ENCODE results near the gene CREM.
A peak's percentile ranks its signal among the peaks of the same experiment; 100 is the strongest.
"Not testable (repeated sequence)": the region's sequence is repeated elsewhere in the genome, so short reads cannot be mapped to it uniquely, and the experiment has no call there.

The CREM gene

GRCh38 chr10:35216303-35216905 lies 89.8 kb downstream of the CREM start:
- Mint-ChIP-seq H3K4me3 (no peak overlapping the region), H3K36me3 (peaks cover 20% of the 10 kb centered on the region), H3K9me3 (no peaks in the 10 kb centered on the region), H3K27me3 (peaks cover 9% of the 10 kb centered on the region), H3K27ac (no peak overlapping the region), H3K4me1 (peaks cover 15% of the 10 kb centered on the region)
- no peak for ATAC-seq

- ATAC-seq, H3K9me3 Mint-ChIP-seq, H3K27me3 Mint-ChIP-seq, H3K27ac Mint-ChIP-seq, H3K4me3 Mint-ChIP-seq: not testable (repeated sequence)
- peaks cover 15% of the 10 kb centered on the region for H3K4me1 Mint-ChIP-seq
- peaks cover 17% of the 10 kb centered on the region for H3K36me3 Mint-ChIP-seq
Measured at GRCh38 chr10:35216956-35217355, 90.3 kb downstream of the CREM start.

DNA sequence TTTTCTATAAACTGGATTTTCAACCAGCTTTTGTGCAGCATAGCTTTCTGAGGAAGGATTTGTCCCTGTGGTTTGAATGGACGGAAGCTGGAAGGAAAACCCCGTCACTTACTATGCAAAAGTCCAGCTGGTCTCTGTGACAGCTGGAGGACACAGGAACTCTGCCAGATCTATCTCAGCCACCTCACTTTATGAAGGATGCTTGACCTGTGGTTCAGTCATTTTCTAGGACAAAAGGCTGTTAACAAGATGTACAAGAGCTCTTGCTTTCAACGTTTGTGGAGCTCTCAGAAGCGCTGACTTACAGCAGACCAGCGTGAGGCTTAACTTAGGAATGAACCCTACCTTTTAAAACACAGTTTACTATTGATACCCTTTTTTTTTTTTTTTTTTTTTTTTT lies 90.8 kb downstream of the CREM start:
- no peak for ATAC-seq
- Mint-ChIP-seq H3K4me3 (no peak overlapping the region), H3K36me3 (peaks cover 12% of the 10 kb centered on the region), H3K27me3 (peaks cover 9% of the 10 kb centered on the region), H3K27ac (peak overlapping the region; percentile 47), H3K4me1 (peaks cover 15% of the 10 kb centered on the region), H3K9me3 (no peaks in the 10 kb centered on the region)

DNA sequence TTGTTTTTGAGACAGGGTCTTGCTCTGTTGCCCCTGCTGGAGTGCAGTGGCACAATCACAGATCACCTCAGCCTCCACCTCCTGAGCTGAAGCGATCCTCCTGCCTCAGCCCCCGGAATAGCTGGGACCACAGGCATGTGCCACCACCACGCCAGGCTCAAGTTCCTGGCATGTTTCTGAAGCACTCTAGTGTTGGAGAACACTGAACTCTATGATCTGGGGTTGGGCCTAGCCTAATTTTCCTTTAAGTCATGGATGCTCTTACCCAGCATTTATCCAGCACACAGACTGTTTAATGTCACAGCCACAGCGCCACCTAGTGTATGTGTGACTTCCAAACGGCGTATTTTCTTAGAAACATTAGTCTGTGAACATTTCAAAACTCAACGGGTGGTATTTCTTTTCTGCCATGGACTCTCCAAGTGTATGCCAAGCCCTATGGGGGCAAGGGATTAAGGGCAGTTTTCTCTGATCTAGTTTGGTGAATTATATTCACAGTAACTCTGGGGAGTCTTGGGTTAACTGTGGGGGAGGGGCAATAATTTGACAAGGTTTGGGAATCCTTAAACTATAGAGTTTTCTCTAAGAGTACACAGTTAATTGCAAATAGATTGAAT lies 91.8 kb downstream of the CREM start:
- Mint-ChIP-seq H3K9me3 (no peaks in the 10 kb centered on the region), H3K4me3 (no peak overlapping the region), H3K4me1 (peaks cover 15% of the 10 kb centered on the region), H3K27ac (peak overlapping the region; percentile 47), H3K27me3 (peaks cover 17% of the 10 kb centered on the region), H3K36me3 (peaks cover 3% of the 10 kb centered on the region)
- peak; percentile 83 for ATAC-seq

DNA sequence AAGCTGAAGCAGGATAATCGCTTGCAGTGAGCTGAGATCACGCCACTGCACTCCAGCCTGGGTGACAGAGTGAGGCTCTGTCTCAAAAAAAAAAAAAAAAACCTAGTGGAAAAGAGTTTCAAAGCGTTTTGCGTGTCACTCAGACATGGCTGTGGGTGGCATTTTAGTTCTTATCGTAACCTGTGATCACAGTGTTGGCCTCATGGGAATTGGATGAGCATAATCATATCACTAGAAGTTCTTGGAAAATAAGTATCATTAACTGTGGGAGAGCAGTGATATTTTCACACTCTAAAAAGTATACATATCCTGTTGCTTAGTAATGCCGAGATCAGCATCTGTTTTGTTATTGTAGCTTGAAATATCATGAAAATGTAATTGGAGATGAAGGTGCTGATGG lies 92.6 kb downstream of the CREM start:
- no peak overlapping the region for H3K4me3 Mint-ChIP-seq
- H3K9me3 Mint-ChIP-seq: no peaks in the 10 kb centered on the region
- H3K27me3 Mint-ChIP-seq: peaks cover 19% of the 10 kb centered on the region
- no peaks in the 10 kb centered on the region for H3K36me3 Mint-ChIP-seq
- no peak for ATAC-seq
- peaks cover 15% of the 10 kb centered on the region for H3K4me1 Mint-ChIP-seq
- no peak overlapping the region for H3K27ac Mint-ChIP-seq

GRCh38 chr10:35219891-35220890 lies 93.5 kb downstream of the CREM start:
- no peaks in the 10 kb centered on the region for H3K36me3 Mint-ChIP-seq
- peaks cover 15% of the 10 kb centered on the region for H3K4me1 Mint-ChIP-seq
- H3K9me3 Mint-ChIP-seq: no peaks in the 10 kb centered on the region
- no peak overlapping the region for H3K27ac Mint-ChIP-seq
- peaks cover 19% of the 10 kb centered on the region for H3K27me3 Mint-ChIP-seq
- no peak overlapping the region for H3K4me3 Mint-ChIP-seq
- no peak for ATAC-seq

GRCh38 chr10:35223016-35223415 lies 96.4 kb downstream of the CREM start:
- Mint-ChIP-seq H3K4me1 (peaks cover 12% of the 10 kb centered on the region), H3K27me3 (peaks cover 19% of the 10 kb centered on the region), H3K9me3 (no peaks in the 10 kb centered on the region), H3K4me3 (no peak overlapping the region), H3K27ac (no peak overlapping the region), H3K36me3 (no peaks in the 10 kb centered on the region)
- no peak for ATAC-seq

- no peaks in the 10 kb centered on the region for H3K36me3 Mint-ChIP-seq
- no peak for ATAC-seq
- H3K27me3 Mint-ChIP-seq: peaks cover 9% of the 10 kb centered on the region
- H3K4me1 Mint-ChIP-seq: peaks cover under 1% of the 10 kb centered on the region
- H3K4me3 Mint-ChIP-seq: no peak overlapping the region
- H3K27ac Mint-ChIP-seq: no peak overlapping the region
- no peaks in the 10 kb centered on the region for H3K9me3 Mint-ChIP-seq
Measured at GRCh38 chr10:35224045-35224740, 97.5 kb downstream of the CREM start.

- no peak for ATAC-seq
- Mint-ChIP-seq H3K27me3 (peaks cover 9% of the 10 kb centered on the region), H3K4me1 (no peaks in the 10 kb centered on the region), H3K9me3 (no peaks in the 10 kb centered on the region), H3K27ac (no peak overlapping the region), H3K36me3 (no peaks in the 10 kb centered on the region), H3K4me3 (no peak overlapping the region)
Measured at GRCh38 chr10:35225204-35225603, 98.6 kb downstream of the CREM start.

DNA sequence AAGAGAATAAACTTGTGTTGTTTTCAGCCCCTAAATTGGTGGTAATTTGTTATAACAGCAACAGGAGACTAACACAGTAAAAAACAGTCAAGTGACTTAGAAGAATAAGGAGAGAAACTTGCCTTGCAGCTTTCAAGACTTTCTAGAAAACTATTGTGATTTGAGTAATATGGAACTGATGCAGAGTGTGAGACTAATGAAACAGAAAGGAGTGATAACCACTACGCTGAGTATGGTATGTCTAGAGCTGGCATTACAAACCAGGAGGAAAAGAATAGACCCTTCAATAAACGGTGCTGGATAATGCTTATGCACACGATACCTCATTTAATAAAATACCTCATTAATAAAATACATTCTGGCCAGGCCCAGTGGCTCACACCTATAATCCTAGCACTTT lies 99.9 kb downstream of the CREM start:
- peaks cover 9% of the 10 kb centered on the region for H3K27me3 Mint-ChIP-seq
- no peak overlapping the region for H3K27ac Mint-ChIP-seq
- no peak for ATAC-seq
- H3K9me3 Mint-ChIP-seq: no peaks in the 10 kb centered on the region
- no peak overlapping the region for H3K4me3 Mint-ChIP-seq
- no peaks in the 10 kb centered on the region for H3K4me1 Mint-ChIP-seq
- H3K36me3 Mint-ChIP-seq: no peaks in the 10 kb centered on the region

DNA sequence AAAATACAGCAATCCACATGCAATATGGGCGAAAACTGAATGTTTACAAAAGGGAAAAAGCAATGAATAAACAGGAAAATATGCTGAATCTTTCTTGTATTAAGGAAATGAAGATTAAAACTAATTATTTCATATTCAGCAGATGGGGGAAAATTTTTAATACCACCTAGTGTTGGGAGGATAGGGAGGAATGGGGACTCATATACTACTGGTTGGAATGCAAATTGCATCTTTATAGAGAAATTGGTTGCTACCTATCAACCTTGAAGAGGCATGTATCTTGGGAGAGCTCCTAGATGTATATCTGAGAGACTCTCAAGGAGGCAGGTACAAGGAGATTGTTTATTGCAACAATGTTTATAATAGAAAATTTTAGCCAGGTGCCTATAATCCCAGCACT lies 101.4 kb downstream of the CREM start:
- H3K4me1 Mint-ChIP-seq: no peaks in the 10 kb centered on the region
- no peak overlapping the region for H3K4me3 Mint-ChIP-seq
- H3K9me3 Mint-ChIP-seq: no peaks in the 10 kb centered on the region
- H3K27ac Mint-ChIP-seq: no peak overlapping the region
- ATAC-seq: no peak
- H3K27me3 Mint-ChIP-seq: peaks cover 5% of the 10 kb centered on the region
- H3K36me3 Mint-ChIP-seq: no peaks in the 10 kb centered on the region

DNA sequence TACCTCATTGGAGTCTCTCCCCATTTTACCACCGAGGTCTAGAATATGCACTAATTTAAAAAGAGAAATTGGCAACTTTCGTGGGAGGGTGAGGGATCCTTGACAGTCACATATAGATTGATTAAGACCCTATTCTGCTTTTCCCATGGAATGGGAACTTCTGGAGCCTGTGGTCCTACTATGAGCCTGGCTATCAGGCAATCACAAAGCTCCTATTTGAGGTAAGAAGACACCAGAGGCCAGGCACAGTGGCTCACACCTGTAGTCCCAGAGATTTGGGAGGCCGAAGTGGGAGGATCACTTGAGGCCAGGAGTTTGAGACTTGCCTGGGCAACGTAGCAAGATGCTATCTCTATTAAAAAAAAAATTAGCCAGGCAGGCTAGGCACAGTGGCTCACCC lies 105.0 kb downstream of the CREM start:
- Mint-ChIP-seq H3K9me3 (no peaks in the 10 kb centered on the region), H3K27ac (no peak overlapping the region), H3K36me3 (no peaks in the 10 kb centered on the region), H3K4me1 (no peaks in the 10 kb centered on the region), H3K4me3 (no peak overlapping the region), H3K27me3 (no peaks in the 10 kb centered on the region)
- ATAC-seq: no peak

GRCh38 chr10:35232527-35232926 lies 105.9 kb downstream of the CREM start:
- Mint-ChIP-seq H3K4me3 (no peak overlapping the region), H3K9me3 (no peaks in the 10 kb centered on the region), H3K36me3 (no peaks in the 10 kb centered on the region), H3K4me1 (no peaks in the 10 kb centered on the region), H3K27me3 (no peaks in the 10 kb centered on the region), H3K27ac (no peak overlapping the region)
- no peak for ATAC-seq

- H3K27ac Mint-ChIP-seq: no peak overlapping the region
- no peaks in the 10 kb centered on the region for H3K4me1 Mint-ChIP-seq
- no peak for ATAC-seq
- no peaks in the 10 kb centered on the region for H3K36me3 Mint-ChIP-seq
- no peaks in the 10 kb centered on the region for H3K9me3 Mint-ChIP-seq
- no peaks in the 10 kb centered on the region for H3K27me3 Mint-ChIP-seq
- H3K4me3 Mint-ChIP-seq: no peak overlapping the region
Measured at GRCh38 chr10:35234073-35234472, 107.4 kb downstream of the CREM start.

DNA sequence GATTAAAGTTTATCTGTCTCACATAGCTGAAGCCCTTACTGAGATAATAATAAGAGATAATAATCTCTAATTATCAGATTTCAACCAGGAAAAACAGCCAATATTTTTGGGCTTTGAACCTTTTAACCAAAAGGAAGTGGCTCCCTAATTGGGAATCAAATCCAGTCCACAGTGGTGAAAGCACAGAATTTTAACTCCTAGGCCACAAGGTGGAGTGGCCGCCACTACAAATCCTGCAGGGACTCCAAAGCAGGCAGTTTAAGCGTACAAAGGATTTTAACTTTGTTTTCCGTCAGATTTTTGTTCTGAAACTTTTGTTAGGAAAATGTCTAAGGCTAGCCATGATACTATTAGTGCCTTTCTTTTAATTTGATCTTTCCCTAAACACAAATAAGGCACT lies 110.1 kb downstream of the CREM start:
- no peaks in the 10 kb centered on the region for H3K27me3 Mint-ChIP-seq
- H3K4me1 Mint-ChIP-seq: no peaks in the 10 kb centered on the region

More for the DNA sequence above, 110.1 kb downstream of the CREM start:
- no peak overlapping the region for H3K4me3 Mint-ChIP-seq
- no peaks in the 10 kb centered on the region for H3K36me3 Mint-ChIP-seq
- no peak overlapping the region for H3K27ac Mint-ChIP-seq
- H3K9me3 Mint-ChIP-seq: no peaks in the 10 kb centered on the region
- no peak for ATAC-seq
